ENCODE results near the gene RBM20. TPM values are rescaled to one million over a fixed set of nuclear protein-coding genes. Genes with fewer than 3 reads are reported as not detected.
A peak's percentile ranks its signal among the peaks of the same experiment; 100 is the strongest.

Gene RBM20
- total and polyA plus RNA-seq, 2 of the 4 experiments (the other 2 are of a cell fraction), result under 0.01 to 0.15 TPM

DNA sequence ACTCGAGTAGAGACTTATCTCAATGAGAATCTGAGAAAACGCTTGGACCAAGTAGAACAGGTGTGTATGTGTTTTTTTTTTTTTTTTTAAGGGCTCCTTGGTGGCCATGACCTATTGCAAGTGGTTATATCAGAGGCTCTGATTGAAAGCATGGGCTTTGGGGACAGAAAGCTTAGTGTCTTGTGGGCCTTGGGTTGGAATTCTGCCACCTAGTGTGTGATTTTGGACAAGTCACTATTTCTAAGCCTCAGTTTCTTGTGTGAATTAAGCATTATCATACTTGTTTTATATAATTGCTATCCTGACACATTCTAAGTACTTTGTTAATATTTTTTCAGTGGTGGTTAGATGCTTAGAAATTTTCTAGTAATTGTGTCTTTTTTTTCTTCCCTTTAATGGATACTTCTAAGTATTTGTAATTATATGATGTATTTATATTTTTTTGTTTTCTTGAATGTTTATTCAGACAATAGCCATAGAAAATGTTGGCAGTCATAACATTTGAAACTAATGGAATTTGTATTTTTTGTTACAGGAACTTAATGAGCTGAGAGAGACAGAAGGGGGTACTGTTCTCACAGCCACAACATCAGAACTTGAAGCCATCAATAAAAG lies 43.5 kb upstream of the RBM20 start:
- no peak overlapping the region for H4K8ac ChIP-seq (ENCODE audit: low read depth in 2 of 2, low read length in 2 of 2)
- H3K4ac ChIP-seq (ENCODE audit: low read depth, low read length), result no peak overlapping the region
- H2AK5ac ChIP-seq (ENCODE audit: low read depth, low read length), result no peak overlapping the region
- H3K9ac ChIP-seq (ENCODE audit: low read depth, low read length), result no peak overlapping the region
- H3K9me3 ChIP-seq (ENCODE audit: control insufficient read depth, insufficient read depth, low read length), result no peaks in the 10 kb centered on the region
- H2BK15ac ChIP-seq (ENCODE audit: low read depth, low read length), result no peak overlapping the region
- DNase-seq, result peak; percentile 71
- no TSS peak for BruUV-seq (replicated peaks)
- TF ChIP-seq MXI1 (IDR thresholded peaks at IDR 0.05; ENCODE audit: borderline replicate concordance, low read depth, low read length), result no peak
- TF ChIP-seq SMC3 (IDR thresholded peaks at IDR 0.05; ENCODE audit: low read depth, low read length), result peak; percentile 72
- peak; percentile 63 for TF ChIP-seq RAD21 (IDR thresholded peaks at IDR 0.05; ENCODE audit: low read length)
- no peak for TF ChIP-seq RFX5 (IDR thresholded peaks at IDR 0.05; ENCODE audit: low read depth, low read length)
- TF ChIP-seq, protein P1, sequence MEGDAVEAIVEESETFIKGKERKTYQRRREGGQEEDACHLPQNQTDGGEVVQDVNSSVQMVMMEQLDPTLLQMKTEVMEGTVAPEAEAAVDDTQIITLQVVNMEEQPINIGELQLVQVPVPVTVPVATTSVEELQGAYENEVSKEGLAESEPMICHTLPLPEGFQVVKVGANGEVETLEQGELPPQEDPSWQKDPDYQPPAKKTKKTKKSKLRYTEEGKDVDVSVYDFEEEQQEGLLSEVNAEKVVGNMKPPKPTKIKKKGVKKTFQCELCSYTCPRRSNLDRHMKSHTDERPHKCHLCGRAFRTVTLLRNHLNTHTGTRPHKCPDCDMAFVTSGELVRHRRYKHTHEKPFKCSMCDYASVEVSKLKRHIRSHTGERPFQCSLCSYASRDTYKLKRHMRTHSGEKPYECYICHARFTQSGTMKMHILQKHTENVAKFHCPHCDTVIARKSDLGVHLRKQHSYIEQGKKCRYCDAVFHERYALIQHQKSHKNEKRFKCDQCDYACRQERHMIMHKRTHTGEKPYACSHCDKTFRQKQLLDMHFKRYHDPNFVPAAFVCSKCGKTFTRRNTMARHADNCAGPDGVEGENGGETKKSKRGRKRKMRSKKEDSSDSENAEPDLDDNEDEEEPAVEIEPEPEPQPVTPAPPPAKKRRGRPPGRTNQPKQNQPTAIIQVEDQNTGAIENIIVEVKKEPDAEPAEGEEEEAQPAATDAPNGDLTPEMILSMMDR (conservative IDR thresholded peaks at IDR 0.05; ENCODE audit: low read depth, low read length), result peak; percentile 52
- no peaks in the 10 kb centered on the region for H3K9me1 ChIP-seq (ENCODE audit: insufficient read depth, low read length)
- H3K27ac ChIP-seq (ENCODE audit: insufficient read depth, low read length), result no peak overlapping the region
- no peak overlapping the region for H2AFZ ChIP-seq (replicated peaks; ENCODE audit: low read length, poor library complexity)
- WGBS, 2 experiments (ENCODE audit: extremely low coverage in 2 of 2, insufficient read length in 1 of 2), result 56% methylated on average over 2 of the region's 2 CpGs; no CpG with 5 or more reads in 1 of the 2 experiments
- no peak overlapping the region for H3K56ac ChIP-seq (ENCODE audit: extremely low read depth, insufficient read depth, low read length)
- H3K4me1 ChIP-seq (ENCODE audit: control insufficient read depth, insufficient read depth, low read length), result no peaks in the 10 kb centered on the region
- H3K79me1 ChIP-seq (ENCODE audit: low read depth in 1 of 2, low read length in 2 of 2), result no peaks in the 10 kb centered on the region
- no peaks in the 10 kb centered on the region for H3K27me3 ChIP-seq (ENCODE audit: control insufficient read depth, insufficient read depth, low read length)
- no peak overlapping the region for H2AK9ac ChIP-seq (replicated peaks; ENCODE audit: low read depth, low read length, poor library complexity)
- no peak overlapping the region for H2BK20ac ChIP-seq (ENCODE audit: low read depth, low read length)
- H3K36me3 ChIP-seq (ENCODE audit: control insufficient read depth, insufficient read depth, low read length), result peaks cover 9% of the 10 kb centered on the region; the same call in 1 of the 2 replicates
- no peak overlapping the region for H3K23ac ChIP-seq (ENCODE audit: low read depth, low read length)
- no peak overlapping the region for H3K4me3 ChIP-seq (ENCODE audit: insufficient read depth, low read depth, low read length)
- in situ Hi-C loops (cut with MboI; ENCODE audit: low sequenced_read_pairs) (no loop called here), intact Hi-C loops (cut with micrococcal nuclease) (loop anchor here (1.0 kb wide), 2 partner anchors 289 to 294 kb away; no protein-coding TSS in a partner anchor), dilution Hi-C loops (cut with HindIII; ENCODE audit: low sequenced_read_pairs, unreplicated experiment) (no loop called here)
- no peaks in the 10 kb centered on the region for H4K20me1 ChIP-seq (ENCODE audit: insufficient read depth, low read length)
- H3K14ac ChIP-seq (replicated peaks; ENCODE audit: low read depth, low read length), result no peak overlapping the region
- H2BK5ac ChIP-seq (ENCODE audit: low read depth, low read length, poor library complexity, severe bottlenecking), result no peak overlapping the region
- ChIA-PET POLR2A (ENCODE audit: unreplicated experiment) (no interaction called here), CTCF (interaction anchor here (0.6 to 2.1 kb wide), 11 partner anchors 9 to 294 kb away, joined by 3 to 7 read pairs (median 3); no protein-coding TSS in a partner anchor)
- no peak overlapping the region for H4K5ac ChIP-seq (ENCODE audit: low read depth, low read length)
- no peak overlapping the region for H2BK120ac ChIP-seq (ENCODE audit: low read depth, low read length)
- peak; percentile 42 for ATAC-seq (ENCODE audit: low read depth)
- no peak overlapping the region for H3K18ac ChIP-seq (ENCODE audit: low read depth, low read length)
- H3K4me2 ChIP-seq (ENCODE audit: low read depth, low read length), result no peak overlapping the region
- H4K91ac ChIP-seq (ENCODE audit: insufficient read depth, low read depth, low read length), result no peak overlapping the region
